Stimulated activated naive B cell treated with anti-CD40 and anti-IgM and Interleukin-4, amounts not matched to agents 10 μg/mL and 1 μg/mL and 100 μg/mL, for 72 hours (primary cell): ENCODE results near the gene KCTD5.
"Not testable (repeated sequence)": the region's sequence is repeated elsewhere in the genome, so short reads cannot be mapped to it uniquely, and the experiment has no call there.

ENCODE experiments used
- ATAC-seq, 2 donors: fragments of 150-1000 bp; cut with Tn5 transposase; replicated peaks; 2 replicates each; pipeline ENCODE4 v1.10.0; 2021; ENCODE audit warnings: moderate library complexity in 1 of 2
- DNase-seq: peaks from one replicate; pipeline ENCODE4 v3.0.0; 2021
- H3K27ac Mint-ChIP-seq: one replicate; pipeline ENCODE4 v1.8.0; 2022; ENCODE audit warnings: mild to moderate bottlenecking, mixed read lengths
- H3K27me3 Mint-ChIP-seq, 2 donors: one replicate each; pipeline ENCODE4 v1.8.0; 2022; ENCODE audit warnings: mixed read lengths in 2 of 2
- H3K36me3 Mint-ChIP-seq, 2 donors: one replicate each; pipeline ENCODE4 v1.8.0; 2022; ENCODE audit warnings: mixed read lengths in 2 of 2, mild to moderate bottlenecking in 1 of 2
- H3K4me1 Mint-ChIP-seq, 2 donors: one replicate each; pipeline ENCODE4 v1.8.0; 2022; ENCODE audit warnings: mixed read lengths in 2 of 2, mild to moderate bottlenecking in 1 of 2
- H3K4me3 Mint-ChIP-seq, 2 donors: one replicate each; pipeline ENCODE4 v1.8.0; 2022; ENCODE audit warnings: mild to moderate bottlenecking in 2 of 2, mixed read lengths in 2 of 2, moderate library complexity in 1 of 2
- H3K9me3 Mint-ChIP-seq, 2 donors: one replicate each; pipeline ENCODE4 v1.8.0; 2022; ENCODE audit warnings: mixed read lengths in 2 of 2, mild to moderate bottlenecking in 1 of 2

KCTD5 gene

GRCh38 chr16:2682209-2683021 is at the start of gene KCTD5:
KCTD5 (plus strand) TSS chr16:2682523; CDS start chr16:2682549, 26 bp downstream.
- Mint-ChIP-seq H3K27ac (peak within 1 kb of the TSS; percentile 98), H3K27me3 (no peaks in the 10 kb centered on the region), H3K4me3 (peak within 1 kb of the TSS; percentile 98 to 100), H3K36me3 (peaks cover 4 to 12% of the 10 kb centered on the region in 2 donors), H3K9me3 (no peaks in the 10 kb centered on the region), H3K4me1 (peaks cover 15 to 23% of the 10 kb centered on the region in 2 donors)
- ATAC-seq (peak; percentile 70 to 77), DNase-seq (peak; percentile 94)

- not testable (repeated sequence) for H3K4me1 Mint-ChIP-seq, H3K9me3 Mint-ChIP-seq, H3K27me3 Mint-ChIP-seq, H3K4me3 Mint-ChIP-seq, H3K27ac Mint-ChIP-seq, H3K36me3 Mint-ChIP-seq
- ATAC-seq (peak; percentile 86), DNase-seq (peak; percentile 7)
Observed at GRCh38 chr16:2639071-2639721, 43.1 kb upstream of the KCTD5 start.

GRCh38 chr16:2639722-2640072 is 42.6 kb upstream of the KCTD5 start:
- not testable (repeated sequence) for H3K27me3 Mint-ChIP-seq, H3K4me1 Mint-ChIP-seq, H3K9me3 Mint-ChIP-seq, H3K27ac Mint-ChIP-seq, H3K4me3 Mint-ChIP-seq, H3K36me3 Mint-ChIP-seq
- ATAC-seq, result peak; percentile 77 to 84
- peak; percentile 41 for DNase-seq

- H3K27me3 Mint-ChIP-seq, DNase-seq, H3K36me3 Mint-ChIP-seq, H3K4me1 Mint-ChIP-seq, H3K27ac Mint-ChIP-seq, H3K9me3 Mint-ChIP-seq, H3K4me3 Mint-ChIP-seq, ATAC-seq: not testable (repeated sequence)
Observed at GRCh38 chr16:2642561-2642960, 39.8 kb upstream of the KCTD5 start.

- not testable (repeated sequence) for H3K27me3 Mint-ChIP-seq, H3K4me3 Mint-ChIP-seq, H3K36me3 Mint-ChIP-seq, H3K4me1 Mint-ChIP-seq, H3K9me3 Mint-ChIP-seq, H3K27ac Mint-ChIP-seq, DNase-seq
- ATAC-seq, result peak; percentile 64 to 76
Observed at GRCh38 chr16:2644754-2645453, 37.4 kb upstream of the KCTD5 start.

GRCh38 chr16:2651268-2651871 is 31.0 kb upstream of the KCTD5 start:
- not testable (repeated sequence) for DNase-seq, H3K4me1 Mint-ChIP-seq, H3K9me3 Mint-ChIP-seq, H3K36me3 Mint-ChIP-seq, ATAC-seq, H3K27ac Mint-ChIP-seq, H3K4me3 Mint-ChIP-seq, H3K27me3 Mint-ChIP-seq

- not testable (repeated sequence) for H3K27ac Mint-ChIP-seq, H3K4me1 Mint-ChIP-seq, H3K9me3 Mint-ChIP-seq, ATAC-seq, DNase-seq, H3K4me3 Mint-ChIP-seq, H3K36me3 Mint-ChIP-seq, H3K27me3 Mint-ChIP-seq
Observed at GRCh38 chr16:2653915-2654314, 28.4 kb upstream of the KCTD5 start.

GRCh38 chr16:2654949-2655348 is 27.4 kb upstream of the KCTD5 start:
- not testable (repeated sequence) for H3K27ac Mint-ChIP-seq, H3K4me3 Mint-ChIP-seq, H3K27me3 Mint-ChIP-seq, H3K4me1 Mint-ChIP-seq, H3K9me3 Mint-ChIP-seq, ATAC-seq, H3K36me3 Mint-ChIP-seq, DNase-seq

- no peak for DNase-seq
- H3K36me3 Mint-ChIP-seq, result peaks cover 0 to 1% of the 10 kb centered on the region in 2 donors
- H3K9me3 Mint-ChIP-seq, result no peaks in the 10 kb centered on the region
- H3K27me3 Mint-ChIP-seq, result no peaks in the 10 kb centered on the region
- no peak overlapping the region for H3K27ac Mint-ChIP-seq
- ATAC-seq, result no peak
- H3K4me3 Mint-ChIP-seq, result no peak overlapping the region
- H3K4me1 Mint-ChIP-seq, result peaks cover 10 to 14% of the 10 kb centered on the region in 2 donors
Observed at GRCh38 chr16:2656985-2657384, 25.3 kb upstream of the KCTD5 start.

- not testable (repeated sequence) for H3K27ac Mint-ChIP-seq, ATAC-seq, DNase-seq, H3K4me3 Mint-ChIP-seq, H3K36me3 Mint-ChIP-seq, H3K9me3 Mint-ChIP-seq, H3K27me3 Mint-ChIP-seq
- peaks cover 10 to 14% of the 10 kb centered on the region in 2 donors for H3K4me1 Mint-ChIP-seq
Observed at GRCh38 chr16:2657803-2658202, 24.5 kb upstream of the KCTD5 start.

- peak; percentile 21 to 27 for ATAC-seq
- H3K9me3 Mint-ChIP-seq, H3K4me3 Mint-ChIP-seq, H3K27me3 Mint-ChIP-seq, DNase-seq, H3K27ac Mint-ChIP-seq: not testable (repeated sequence)
- Mint-ChIP-seq H3K4me1 (peaks cover 19 to 28% of the 10 kb centered on the region in 2 donors), H3K36me3 (peaks cover 13 to 25% of the 10 kb centered on the region in 2 donors)
Observed at GRCh38 chr16:2659560-2659959, 22.8 kb upstream of the KCTD5 start.

- Mint-ChIP-seq H3K36me3 (peaks cover 14 to 28% of the 10 kb centered on the region in 2 donors), H3K4me1 (peaks cover 19 to 31% of the 10 kb centered on the region in 2 donors)
- ATAC-seq, result peak; percentile 49 to 61
- not testable (repeated sequence) for H3K9me3 Mint-ChIP-seq, DNase-seq, H3K27me3 Mint-ChIP-seq, H3K4me3 Mint-ChIP-seq, H3K27ac Mint-ChIP-seq
Observed at GRCh38 chr16:2660014-2660662, 22.2 kb upstream of the KCTD5 start.

GRCh38 chr16:2660755-2661373 is 21.5 kb upstream of the KCTD5 start:
- ATAC-seq, result peak in 1 of 2 donors; percentile 20
- not testable (repeated sequence) for H3K9me3 Mint-ChIP-seq, H3K27ac Mint-ChIP-seq, H3K4me3 Mint-ChIP-seq, DNase-seq, H3K27me3 Mint-ChIP-seq
- peaks cover 19 to 31% of the 10 kb centered on the region in 2 donors for H3K4me1 Mint-ChIP-seq
- H3K36me3 Mint-ChIP-seq, result peaks cover 14 to 28% of the 10 kb centered on the region in 2 donors
